NB4 (cell line): ENCODE data around the gene REXO2.

Source experiments
- DNase-seq: peaks from one replicate; pipeline ENCODE4 v3.0.0; 2010; ENCODE audit warnings: low read depth
- H3K4me3 ChIP-seq: one replicate; pipeline ENCODE4 v1.5.1; 2011; ENCODE audit warnings: mild to moderate bottlenecking, low read depth, low read length, moderate library complexity
- MYC ChIP-seq: IDR thresholded peaks from 2 replicates; pipeline ENCODE4 v1.6.1; 2011; ENCODE audit warnings: low read depth, low read length
- POLR2A ChIP-seq: IDR thresholded peaks from 2 replicates; pipeline ENCODE4 v1.6.1; 2011; ENCODE audit warnings: mild to moderate bottlenecking; ENCODE audit not compliant: insufficient read length; ENCODE audit errors: extremely low read depth
- TF ChIP-seq, protein P1 (sequence below): IDR thresholded peaks from one replicate; pipeline ENCODE4 v1.5.1; 2012; ENCODE audit warnings: low read depth, low read length
- TF ChIP-seq, protein P2 (sequence below): IDR thresholded peaks from 2 replicates; pipeline ENCODE4 v1.6.1; 2011; ENCODE audit warnings: low read depth, low read length

The REXO2 gene

GRCh38 chr11:114466742-114467141, 27.5 kb downstream of the REXO2 start:
- no peak for DNase-seq
- H3K4me3 ChIP-seq, result no peak overlapping the region
- TF ChIP-seq, protein P1, sequence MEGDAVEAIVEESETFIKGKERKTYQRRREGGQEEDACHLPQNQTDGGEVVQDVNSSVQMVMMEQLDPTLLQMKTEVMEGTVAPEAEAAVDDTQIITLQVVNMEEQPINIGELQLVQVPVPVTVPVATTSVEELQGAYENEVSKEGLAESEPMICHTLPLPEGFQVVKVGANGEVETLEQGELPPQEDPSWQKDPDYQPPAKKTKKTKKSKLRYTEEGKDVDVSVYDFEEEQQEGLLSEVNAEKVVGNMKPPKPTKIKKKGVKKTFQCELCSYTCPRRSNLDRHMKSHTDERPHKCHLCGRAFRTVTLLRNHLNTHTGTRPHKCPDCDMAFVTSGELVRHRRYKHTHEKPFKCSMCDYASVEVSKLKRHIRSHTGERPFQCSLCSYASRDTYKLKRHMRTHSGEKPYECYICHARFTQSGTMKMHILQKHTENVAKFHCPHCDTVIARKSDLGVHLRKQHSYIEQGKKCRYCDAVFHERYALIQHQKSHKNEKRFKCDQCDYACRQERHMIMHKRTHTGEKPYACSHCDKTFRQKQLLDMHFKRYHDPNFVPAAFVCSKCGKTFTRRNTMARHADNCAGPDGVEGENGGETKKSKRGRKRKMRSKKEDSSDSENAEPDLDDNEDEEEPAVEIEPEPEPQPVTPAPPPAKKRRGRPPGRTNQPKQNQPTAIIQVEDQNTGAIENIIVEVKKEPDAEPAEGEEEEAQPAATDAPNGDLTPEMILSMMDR, result no peak
- TF ChIP-seq, protein P2, sequence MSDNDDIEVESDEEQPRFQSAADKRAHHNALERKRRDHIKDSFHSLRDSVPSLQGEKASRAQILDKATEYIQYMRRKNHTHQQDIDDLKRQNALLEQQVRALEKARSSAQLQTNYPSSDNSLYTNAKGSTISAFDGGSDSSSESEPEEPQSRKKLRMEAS, result no peak
- TF ChIP-seq MYC, result no peak
- TF ChIP-seq POLR2A, result no peak

- no peak overlapping the region for H3K4me3 ChIP-seq
- DNase-seq, result no peak
- TF ChIP-seq MYC, result no peak
These were observed 33.4 kb downstream of the REXO2 start for GRCh38 chr11:114472661-114473060.

DNA sequence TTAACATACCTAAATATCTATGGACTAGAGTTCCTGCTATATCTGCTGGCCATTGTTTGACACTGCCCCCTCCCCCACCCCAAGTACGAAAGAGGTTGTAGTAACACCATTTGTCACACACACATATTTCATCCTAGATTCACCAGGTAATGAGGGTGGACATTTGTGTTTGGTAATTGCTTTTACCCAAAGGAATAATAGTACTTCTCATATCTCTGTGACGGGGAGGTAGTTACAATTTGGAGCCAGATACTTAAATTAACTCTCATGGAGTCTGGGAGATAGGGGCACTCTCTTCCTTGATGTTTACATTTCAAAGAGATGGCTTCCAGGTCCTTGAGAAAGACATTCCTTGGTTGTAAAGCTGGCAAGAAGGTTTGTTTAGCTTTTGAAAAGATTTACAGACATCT, 38.7 kb downstream of the REXO2 start:
- no peak for DNase-seq
- no peak overlapping the region for H3K4me3 ChIP-seq
- TF ChIP-seq POLR2A (no peak), MYC (no peak)
- TF ChIP-seq, protein P1, result no peak
- TF ChIP-seq, protein P2, result no peak

- TF ChIP-seq, protein P1, result no peak
- TF ChIP-seq MYC (no peak), POLR2A (no peak)
- TF ChIP-seq, protein P2, result no peak
- no peak for DNase-seq
- no peak overlapping the region for H3K4me3 ChIP-seq
These were observed 39.5 kb downstream of the REXO2 start for GRCh38 chr11:114478768-114479167.

DNA sequence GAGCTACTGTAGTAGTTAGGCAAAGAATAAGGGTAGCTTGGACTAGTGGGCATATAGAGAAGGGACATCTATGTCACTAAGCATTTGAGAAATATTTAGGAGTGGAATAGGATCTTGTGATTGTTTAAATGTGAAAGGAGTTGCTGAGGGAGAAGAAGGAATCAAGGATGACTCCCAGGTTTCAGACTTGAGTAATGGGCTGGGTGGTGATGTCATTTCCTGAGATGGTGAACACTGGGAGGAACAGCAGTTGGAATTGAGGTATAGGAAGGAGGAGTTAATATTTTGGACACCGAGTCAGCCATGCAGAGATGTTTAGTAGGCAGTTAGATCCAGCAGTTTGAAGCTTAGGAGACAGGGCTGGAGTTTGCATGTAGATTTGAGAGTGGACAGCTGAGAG, 40.1 kb downstream of the REXO2 start:
- no peak overlapping the region for H3K4me3 ChIP-seq
- TF ChIP-seq, protein P2, result no peak
- TF ChIP-seq POLR2A, result no peak
- DNase-seq, result no peak

DNA sequence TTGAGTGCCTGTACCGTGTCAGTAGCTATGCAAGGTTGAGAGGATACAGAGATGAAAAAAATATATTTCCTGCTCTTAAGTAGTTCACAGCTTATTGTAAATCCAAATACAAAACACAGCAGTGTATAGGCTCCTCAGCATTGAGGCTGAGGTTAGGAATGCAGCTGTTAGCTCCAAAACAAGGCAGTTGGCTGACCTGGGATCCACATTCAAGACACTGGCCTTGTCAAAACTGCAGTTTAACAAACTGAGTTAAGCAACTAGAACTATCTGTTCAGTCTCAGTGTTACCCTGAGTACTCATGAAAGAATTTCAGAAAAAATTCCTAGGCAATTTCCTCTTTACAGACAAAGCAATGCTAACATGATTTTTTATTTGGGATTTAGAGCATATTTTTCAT, 42.8 kb downstream of the REXO2 start:
- TF ChIP-seq, protein P2, result no peak
- TF ChIP-seq POLR2A (no peak), MYC (no peak)
- TF ChIP-seq, protein P1, result no peak
- no peak for DNase-seq
- no peak overlapping the region for H3K4me3 ChIP-seq

- H3K4me3 ChIP-seq, result no peak overlapping the region
- DNase-seq, result no peak
- TF ChIP-seq, protein P1, result no peak
- no peak for TF ChIP-seq POLR2A
- TF ChIP-seq, protein P2, result no peak
- TF ChIP-seq MYC, result no peak
These were observed 44.7 kb downstream of the REXO2 start for GRCh38 chr11:114483929-114484328.
